Endothelial cell of umbilical vein (primary cell): ENCODE data around the gene CFAP61. TPM values are rescaled to one million over a fixed set of nuclear protein-coding genes. Genes with fewer than 3 reads are reported as not detected.

Source experiments
- BruUV-seq: library from RNA; stranded (reverse); fragments of 400-500 nt; replicated peaks from 2 replicates; lab custom pipeline; 2021; lab: Mats Ljungman, UMichigan
- CTCF ChIA-PET: fragments of 300-600, 350-600 bp; sonication (Branson Sonifier 250); formaldehyde crosslinking; loops from one replicate; lab custom pipeline; 2021; ENCODE audit warnings: antibody characterized with exemption, inconsistent platforms; lab: Charles Lee
- POLR2A ChIA-PET: fragments of 300-600, 350-600 bp; sonication (Branson Sonifier 250); formaldehyde crosslinking; loops from one replicate; lab custom pipeline; 2021; ENCODE audit warnings: antibody characterized with exemption, inconsistent platforms; lab: Charles Lee
- DNase-seq: peaks from one replicate; pipeline ENCODE4 v3.0.0-alpha.2; 2011; ENCODE audit warnings: low read depth, low spot score
- FAIRE-seq: peaks from 2 replicates; lab custom pipeline; 2011; peaks lifted over from hg19 to GRCh38; lab: Jason Lieb, UNC
- H2AFZ ChIP-seq: 2 replicates; pipeline ENCODE4 v1.6.0; 2012; ENCODE audit warnings: low read depth, low read length, control low read depth, inconsistent platforms
- H3K27ac ChIP-seq: 2 replicates; pipeline ENCODE4 v1.5.1; 2011; ENCODE audit warnings: low read depth, mild to moderate bottlenecking, control low read depth, low read length, moderate library complexity; ENCODE audit not compliant: insufficient read depth
- H3K27me3 ChIP-seq, 2 experiments: 2 replicates each; pipeline versions ENCODE4 v1.6.0 to v1.6.1; 2011; ENCODE audit warnings: low read length in 2 of 2, mixed read lengths in 1 of 2; ENCODE audit not compliant: control insufficient read depth in 2 of 2, insufficient read depth in 2 of 2
- H3K36me3 ChIP-seq, 2 experiments: 2 replicates in 1 of 2; 3 replicates in 1 of 2; pipeline ENCODE4 v1.5.1; 2011; ENCODE audit warnings: low read length in 2 of 2, mild to moderate bottlenecking in 1 of 2, moderate library complexity in 1 of 2; ENCODE audit not compliant: control insufficient read depth in 2 of 2, insufficient read depth in 2 of 2; ENCODE audit errors: extremely low read depth in 1 of 2
- H3K4me1 ChIP-seq: 3 replicates; pipeline ENCODE4 v1.5.1; 2011; ENCODE audit warnings: mild to moderate bottlenecking, low read length; ENCODE audit not compliant: control insufficient read depth, insufficient read depth; ENCODE audit errors: extremely low read depth
- H3K4me2 ChIP-seq: 2 replicates; pipeline ENCODE4 v1.6.1; 2011; ENCODE audit warnings: low read length, control low read depth, mixed read lengths; ENCODE audit not compliant: insufficient read depth
- H3K4me3 ChIP-seq, 3 experiments: fragments of 200-600 bp in 1 of 3; sonication (generic), shearing (Covaris generic) in 1 of 3; replicated peaks in 1 of 3; 2 replicates each; pipeline ENCODE4 v1.5.1; 2011 to 2016; ENCODE audit warnings: control low read depth in 3 of 3, low read length in 3 of 3, mild to moderate bottlenecking in 2 of 3, inconsistent platforms in 1 of 3, low read depth in 1 of 3, moderate library complexity in 1 of 3; ENCODE audit not compliant: insufficient read depth in 1 of 3
- H3K79me2 ChIP-seq: 2 replicates; pipeline ENCODE4 v1.6.0; 2012; ENCODE audit warnings: low read length, inconsistent platforms; ENCODE audit not compliant: control insufficient read depth, insufficient read depth
- H3K9ac ChIP-seq: replicated peaks from 2 replicates; pipeline ENCODE3; 2011; ENCODE audit warnings: low read length, control low read depth; ENCODE audit not compliant: insufficient read depth; ENCODE audit errors: extremely low read depth
- H3K9me1 ChIP-seq: replicated peaks from 3 replicates; pipeline ENCODE4 v1.6.0; 2011; ENCODE audit warnings: mild to moderate bottlenecking, low read length; ENCODE audit not compliant: control insufficient read depth, insufficient read depth; ENCODE audit errors: extremely low read depth
- H3K9me3 ChIP-seq: replicated peaks from 2 replicates; pipeline ENCODE4 v1.5.1; 2012; ENCODE audit warnings: low read length, inconsistent platforms; ENCODE audit not compliant: control insufficient read depth, insufficient read depth
- H4K20me1 ChIP-seq: replicated peaks from 2 replicates; pipeline ENCODE3; 2011; ENCODE audit warnings: mild to moderate bottlenecking, low read length; ENCODE audit not compliant: control insufficient read depth, insufficient read depth; ENCODE audit errors: extremely low read depth
- EZH2 ChIP-seq: IDR thresholded peaks from 2 replicates; pipeline ENCODE4 v1.6.1; 2012; ENCODE audit warnings: borderline replicate concordance, low read depth, mild to moderate bottlenecking, moderate library complexity, low read length, inconsistent platforms; ENCODE audit not compliant: severe bottlenecking
- FOS ChIP-seq: IDR thresholded peaks from 2 replicates; pipeline ENCODE4 v1.6.1; 2011; ENCODE audit warnings: mild to moderate bottlenecking, low read length, moderate library complexity, borderline replicate concordance; ENCODE audit not compliant: insufficient read depth
- GATA2 ChIP-seq: IDR thresholded peaks from 2 replicates; pipeline ENCODE4 v1.7.0; 2011; ENCODE audit warnings: low read depth, mild to moderate bottlenecking, moderate library complexity, mixed read lengths, low read length; ENCODE audit not compliant: insufficient read length, insufficient read depth
- JUN ChIP-seq: IDR thresholded peaks from 2 replicates; pipeline ENCODE4 v1.6.1; 2011; ENCODE audit warnings: borderline replicate concordance, low read depth; ENCODE audit not compliant: insufficient read length, insufficient read depth
- MYC ChIP-seq: IDR thresholded peaks from one replicate; pipeline ENCODE4 v1.6.1; 2011; ENCODE audit warnings: mild to moderate bottlenecking, low read depth, low read length
- POLR2A ChIP-seq: IDR thresholded peaks from 2 replicates; pipeline ENCODE4 v1.6.1; 2012; ENCODE audit warnings: low read depth, mild to moderate bottlenecking, control low read depth, low read length
- POLR2AphosphoS5 ChIP-seq: IDR thresholded peaks from 2 replicates; pipeline ENCODE4 v1.6.1; 2012; ENCODE audit warnings: low read depth, mild to moderate bottlenecking, control low read depth, low read length, moderate library complexity; ENCODE audit not compliant: insufficient read depth
- dilution Hi-C: fragments of 300-500 bp; cut with MboI; formaldehyde crosslinking; loops from one replicate; pipeline ENCODE4 v1.15.0; 2019; ENCODE audit warnings: low sequenced_read_pairs; ENCODE audit not compliant: extremely low pct_ligation_motif_present
- intact Hi-C: fragments of 100-400 bp; cut with micrococcal nuclease; formaldehyde crosslinking; loops from one replicate; pipeline ENCODE4 v1.10.0; 2022
- polyA plus RNA-seq, 4 experiments: library from polyadenylated mRNA; depleted of rRNA in 3 of 4; stranded (reverse) in 3 of 4; unstranded in 1 of 4; fragments of >200 nt; gene quantifications; 2 replicates each; pipeline versions ENCODE4 v1.2.1 to v1.2.3, GENCODE V29; 2011 to 2012; ENCODE audit warnings: missing spikeins in 1 of 4
- total RNA-seq: library from RNA; stranded (reverse); gene quantifications from 2 replicates; pipeline ENCODE4 v1.2.3, GENCODE V29; 2021
- TF ChIP-seq, protein P1 (sequence below), 2 donors: IDR thresholded peaks; 1 replicate in 1 of 2; 2 replicates in 1 of 2; pipeline ENCODE4 v1.5.1; 2011; ENCODE audit warnings: low read length in 2 of 2, mild to moderate bottlenecking in 2 of 2, moderate library complexity in 2 of 2, control low read depth in 1 of 2, inconsistent platforms in 1 of 2, low read depth in 1 of 2; ENCODE audit not compliant: insufficient read depth in 1 of 2; ENCODE audit errors: extremely low read depth in 1 of 2
- TF ChIP-seq, protein P2 (sequence below): IDR thresholded peaks from 2 replicates; pipeline ENCODE4 v1.6.1; 2011; ENCODE audit not compliant: insufficient read depth, insufficient read length

The CFAP61 gene
- total and polyA plus RNA-seq, 2 donors (not counting 3 experiments of a cell fraction or from before 2014, with no cell fraction given), result not detected

DNA sequence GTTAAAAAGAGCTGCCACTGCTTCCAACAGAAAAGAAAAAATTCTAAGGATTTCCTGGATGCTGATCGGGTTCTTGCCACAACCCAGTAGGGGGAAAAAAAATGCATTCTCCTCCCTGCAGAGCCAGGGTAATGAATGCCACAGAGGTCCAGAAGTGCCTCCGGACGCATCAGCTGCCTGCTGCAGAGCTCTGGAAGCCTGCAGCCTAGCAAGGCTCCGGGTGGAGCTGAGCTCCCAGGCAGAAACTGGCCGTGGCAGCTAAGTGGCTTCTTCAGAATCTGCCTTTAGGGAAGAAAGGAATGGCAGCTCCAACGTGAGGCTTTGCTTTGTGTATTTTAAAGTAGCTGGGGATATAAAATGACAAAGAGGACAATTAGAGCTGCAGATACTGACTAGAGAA lies 155.0 kb downstream of the CFAP61 start:
- H4K20me1 ChIP-seq, result no peaks in the 10 kb centered on the region
- no peaks in the 10 kb centered on the region for H3K9me1 ChIP-seq
- no TSS peak for BruUV-seq
- no peaks in the 10 kb centered on the region for H3K36me3 ChIP-seq
- DNase-seq (no peak), FAIRE-seq (no peak)
- no peak overlapping the region for H3K4me2 ChIP-seq
- CTCF ChIA-PET, result interaction anchor here (1.1 to 1.4 kb wide), 3 partner anchors 16 to 76 kb away, joined by 3 to 5 read pairs (median 4); no protein-coding TSS in a partner anchor
- no peaks in the 10 kb centered on the region for H3K79me2 ChIP-seq
- no peak for TF ChIP-seq EZH2
- no peak for TF ChIP-seq GATA2
- TF ChIP-seq POLR2A, result no peak
- no peak for TF ChIP-seq FOS
- no peak for TF ChIP-seq JUN
- TF ChIP-seq MYC, result no peak
- TF ChIP-seq, protein P1, sequence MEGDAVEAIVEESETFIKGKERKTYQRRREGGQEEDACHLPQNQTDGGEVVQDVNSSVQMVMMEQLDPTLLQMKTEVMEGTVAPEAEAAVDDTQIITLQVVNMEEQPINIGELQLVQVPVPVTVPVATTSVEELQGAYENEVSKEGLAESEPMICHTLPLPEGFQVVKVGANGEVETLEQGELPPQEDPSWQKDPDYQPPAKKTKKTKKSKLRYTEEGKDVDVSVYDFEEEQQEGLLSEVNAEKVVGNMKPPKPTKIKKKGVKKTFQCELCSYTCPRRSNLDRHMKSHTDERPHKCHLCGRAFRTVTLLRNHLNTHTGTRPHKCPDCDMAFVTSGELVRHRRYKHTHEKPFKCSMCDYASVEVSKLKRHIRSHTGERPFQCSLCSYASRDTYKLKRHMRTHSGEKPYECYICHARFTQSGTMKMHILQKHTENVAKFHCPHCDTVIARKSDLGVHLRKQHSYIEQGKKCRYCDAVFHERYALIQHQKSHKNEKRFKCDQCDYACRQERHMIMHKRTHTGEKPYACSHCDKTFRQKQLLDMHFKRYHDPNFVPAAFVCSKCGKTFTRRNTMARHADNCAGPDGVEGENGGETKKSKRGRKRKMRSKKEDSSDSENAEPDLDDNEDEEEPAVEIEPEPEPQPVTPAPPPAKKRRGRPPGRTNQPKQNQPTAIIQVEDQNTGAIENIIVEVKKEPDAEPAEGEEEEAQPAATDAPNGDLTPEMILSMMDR (IDR thresholded peaks at IDR 0.05; ENCODE audit: extremely low read depth in 1 of 2, insufficient read depth in 1 of 2, low read depth in 1 of 2, low read length in 2 of 2), result no peak
- TF ChIP-seq POLR2AphosphoS5, result no peak
- TF ChIP-seq, protein P2, sequence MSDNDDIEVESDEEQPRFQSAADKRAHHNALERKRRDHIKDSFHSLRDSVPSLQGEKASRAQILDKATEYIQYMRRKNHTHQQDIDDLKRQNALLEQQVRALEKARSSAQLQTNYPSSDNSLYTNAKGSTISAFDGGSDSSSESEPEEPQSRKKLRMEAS, result no peak
- no peaks in the 10 kb centered on the region for H3K9me3 ChIP-seq
- H3K27ac ChIP-seq, result no peak overlapping the region
- no peaks in the 10 kb centered on the region for H3K4me1 ChIP-seq
- no peak overlapping the region for H2AFZ ChIP-seq
- no peaks in the 10 kb centered on the region for H3K27me3 ChIP-seq
- no peak overlapping the region for H3K9ac ChIP-seq
- intact Hi-C loops, result no loop called here
- dilution Hi-C loops, result no loop called here
- no peak overlapping the region for H3K4me3 ChIP-seq
- POLR2A ChIA-PET, result no interaction called here
